DMS 273 treated with DMSO at 0.1 percent for 48 hours (cell line): Measurements from ENCODE around the gene EBLN2.

Experiments
- DNase-seq: peaks from one replicate; lab custom pipeline; 2025; lab: John Stamatoyannopoulos, UW

EBLN2 gene

DNA sequence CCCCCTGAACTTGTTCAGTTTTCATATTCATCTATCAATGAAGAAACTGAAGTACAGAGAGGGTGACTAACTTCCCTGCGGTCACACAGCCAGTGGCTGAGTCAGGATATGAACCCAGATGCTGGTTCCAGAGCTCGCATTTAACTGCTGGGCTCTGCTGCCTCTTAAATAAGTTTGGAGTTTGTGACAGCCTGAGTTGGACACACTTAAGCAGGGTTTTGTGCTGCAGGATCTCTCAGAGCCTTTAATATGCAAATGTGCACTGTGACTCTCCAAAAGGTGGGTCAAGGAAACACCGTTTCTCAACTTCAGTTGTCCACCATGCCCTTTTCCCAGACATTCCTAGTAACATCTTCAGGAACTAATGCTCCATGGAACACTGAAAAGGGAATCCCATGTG lies 45.8 kb downstream of the EBLN2 start:
- no peak for DNase-seq

DNA sequence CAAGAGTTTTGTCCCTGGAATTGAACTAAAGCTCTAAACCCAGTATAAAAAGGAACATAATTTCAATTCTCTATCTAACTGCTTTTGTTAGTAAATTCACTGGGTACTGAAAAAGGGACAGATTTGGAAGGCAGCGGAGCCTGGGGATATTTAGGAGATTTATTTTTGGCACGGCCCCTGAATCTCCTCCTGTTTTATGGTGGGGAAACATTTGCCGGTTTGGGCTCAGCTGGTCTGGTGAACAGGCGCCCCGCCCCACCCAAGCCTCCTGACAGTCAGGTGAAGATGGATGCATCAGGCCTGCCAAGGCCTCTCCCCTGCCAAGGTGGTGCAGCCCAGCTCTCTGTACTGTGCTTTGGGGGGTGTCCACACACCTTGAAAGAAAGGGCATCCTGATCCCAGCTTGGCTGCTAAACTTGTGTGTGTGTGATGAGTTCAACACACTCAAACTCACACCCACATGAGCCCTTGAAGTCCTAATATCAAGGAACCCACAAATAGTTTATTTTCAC lies 46.3 kb downstream of the EBLN2 start:
- DNase-seq, result no peak

DNA sequence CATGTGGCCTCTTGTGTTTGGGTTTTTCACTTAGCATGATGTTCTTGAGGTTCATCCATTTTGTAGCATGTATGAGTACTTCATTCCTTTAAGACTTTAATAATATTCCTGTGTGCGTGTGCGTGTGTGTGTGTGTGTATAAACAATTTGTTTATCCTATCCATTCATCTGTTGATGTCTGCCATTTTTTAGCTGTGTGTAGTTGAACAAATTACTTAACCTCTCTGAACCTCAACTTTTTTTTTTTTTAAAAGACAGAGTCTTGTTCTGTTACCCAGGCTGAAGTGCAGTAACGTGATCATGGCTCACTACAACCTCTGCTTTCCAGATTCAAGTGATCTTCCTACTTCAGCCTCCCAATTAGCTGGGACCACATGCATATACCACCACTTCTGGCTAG lies 47.3 kb downstream of the EBLN2 start:
- no peak for DNase-seq

DNA sequence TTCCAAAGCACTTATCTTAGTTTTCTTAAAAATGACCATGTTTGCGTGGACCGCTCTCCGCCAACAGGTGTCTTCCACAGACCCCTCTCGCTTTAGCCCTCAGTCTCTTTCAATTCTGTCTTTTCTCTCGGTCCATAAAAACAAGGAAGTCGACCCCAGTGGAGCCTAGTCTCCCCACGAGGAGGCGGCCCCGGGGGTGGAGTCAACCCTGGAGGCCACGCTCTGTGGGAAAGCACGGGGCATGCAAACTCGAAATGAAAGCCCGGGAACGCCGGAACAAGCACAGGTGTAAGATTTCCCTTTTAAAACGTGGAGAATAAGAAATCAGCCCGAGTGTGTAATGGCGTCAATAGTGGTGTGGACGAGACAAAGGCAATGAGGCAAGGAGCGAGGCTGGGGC lies 49.1 kb downstream of the EBLN2 start:
- no peak for DNase-seq
